ENCODE measurements around the gene OPTC. TPM values are rescaled to one million over a fixed set of nuclear protein-coding genes. Genes with fewer than 3 reads are reported as not detected.
A peak's percentile ranks its signal among the peaks of the same experiment; 100 is the strongest.

The OPTC gene
- total RNA-seq, 1 donor from 2014 or later: not detected

DNA sequence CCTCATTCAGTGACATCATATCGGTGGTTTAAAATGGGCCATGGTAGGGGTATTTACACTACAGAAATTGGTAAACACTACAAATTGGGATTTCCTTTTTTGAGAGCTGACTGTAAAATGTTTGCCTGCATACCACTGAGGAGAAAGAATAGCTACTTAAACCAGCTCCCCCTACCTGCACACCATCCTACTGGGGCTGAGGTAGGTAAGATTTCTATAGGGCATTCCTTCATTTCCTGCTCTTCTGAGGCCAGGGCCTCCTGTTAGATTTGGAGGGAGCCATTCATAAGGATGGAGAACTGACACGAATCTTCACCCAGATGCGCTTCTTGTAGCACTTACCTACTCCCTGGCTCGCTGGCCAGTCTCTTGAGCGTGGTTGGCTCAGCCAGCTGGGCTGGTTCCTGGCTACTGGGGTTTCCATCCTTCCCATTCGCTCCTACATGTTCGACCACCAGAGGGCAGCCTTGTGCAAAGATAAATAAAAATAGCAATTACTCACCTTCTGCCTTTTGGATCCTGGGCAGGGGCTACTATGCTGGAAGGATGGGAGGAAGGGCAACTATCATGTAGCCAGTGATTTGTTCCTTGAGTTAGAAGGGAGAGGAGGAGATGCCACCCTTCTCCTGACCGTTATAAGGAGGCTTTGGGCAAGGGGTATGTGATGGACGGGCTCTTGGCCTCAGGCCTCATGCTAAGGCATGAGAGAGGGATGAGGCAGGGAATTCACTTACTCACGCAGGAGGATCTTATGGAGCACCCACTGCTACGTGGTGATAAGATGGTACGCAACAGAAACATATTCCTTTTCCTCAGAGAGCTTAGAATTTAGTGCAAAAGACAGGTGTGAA lies 10.7 kb downstream of the OPTC start:
- Histone ChIP-seq H3K4me2 (ENCODE audit: low read length) (no peak overlapping the region), H3K36me3 (ENCODE audit: insufficient read depth, low read length) (no peaks in the 10 kb centered on the region), H2AFZ (ENCODE audit: low read depth, low read length) (no peak overlapping the region), H3K4me3 (ENCODE audit: insufficient read depth, low read depth, low read length) (no peak overlapping the region), H3K4me1 (ENCODE audit: insufficient read depth, low read length) (peaks cover 21% of the 10 kb centered on the region), H3K9me3 (ENCODE audit: insufficient read depth, low read depth, low read length) (no peaks in the 10 kb centered on the region), H3K27me3 (ENCODE audit: insufficient read depth, low read length) (peaks cover 4% of the 10 kb centered on the region), H4K20me1 (ENCODE audit: insufficient read depth, low read length) (no peaks in the 10 kb centered on the region), H3K79me2 (ENCODE audit: insufficient read depth, low read length) (no peaks in the 10 kb centered on the region), H3K27ac (ENCODE audit: low read depth, low read length) (no peak overlapping the region), H3K9ac (ENCODE audit: low read length) (no peak overlapping the region)
- H3K27ac Mint-ChIP-seq (ENCODE audit: unreplicated experiment): peak overlapping the region; percentile 1
- peaks cover 21% of the 10 kb centered on the region for H3K27me3 Mint-ChIP-seq (ENCODE audit: low read depth, unreplicated experiment)
- DNase-seq (ENCODE audit: low read depth) (peak; percentile 41), FAIRE-seq (peak; percentile 32)
- TF ChIP-seq, protein P1, sequence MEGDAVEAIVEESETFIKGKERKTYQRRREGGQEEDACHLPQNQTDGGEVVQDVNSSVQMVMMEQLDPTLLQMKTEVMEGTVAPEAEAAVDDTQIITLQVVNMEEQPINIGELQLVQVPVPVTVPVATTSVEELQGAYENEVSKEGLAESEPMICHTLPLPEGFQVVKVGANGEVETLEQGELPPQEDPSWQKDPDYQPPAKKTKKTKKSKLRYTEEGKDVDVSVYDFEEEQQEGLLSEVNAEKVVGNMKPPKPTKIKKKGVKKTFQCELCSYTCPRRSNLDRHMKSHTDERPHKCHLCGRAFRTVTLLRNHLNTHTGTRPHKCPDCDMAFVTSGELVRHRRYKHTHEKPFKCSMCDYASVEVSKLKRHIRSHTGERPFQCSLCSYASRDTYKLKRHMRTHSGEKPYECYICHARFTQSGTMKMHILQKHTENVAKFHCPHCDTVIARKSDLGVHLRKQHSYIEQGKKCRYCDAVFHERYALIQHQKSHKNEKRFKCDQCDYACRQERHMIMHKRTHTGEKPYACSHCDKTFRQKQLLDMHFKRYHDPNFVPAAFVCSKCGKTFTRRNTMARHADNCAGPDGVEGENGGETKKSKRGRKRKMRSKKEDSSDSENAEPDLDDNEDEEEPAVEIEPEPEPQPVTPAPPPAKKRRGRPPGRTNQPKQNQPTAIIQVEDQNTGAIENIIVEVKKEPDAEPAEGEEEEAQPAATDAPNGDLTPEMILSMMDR (IDR thresholded peaks at IDR 0.05; ENCODE audit: insufficient read depth, low read depth, low read length): peak; percentile 78
- no peak for TF ChIP-seq EZH2 (IDR thresholded peaks at IDR 0.05; ENCODE audit: insufficient read depth, low read length)
- H3K4me1 Mint-ChIP-seq (ENCODE audit: low read depth, unreplicated experiment): peaks cover 38% of the 10 kb centered on the region
- H3K4me3 Mint-ChIP-seq (ENCODE audit: unreplicated experiment): no peak overlapping the region
- no peaks in the 10 kb centered on the region for H3K9me3 Mint-ChIP-seq (ENCODE audit: unreplicated experiment)
- peaks cover under 1% of the 10 kb centered on the region for H3K36me3 Mint-ChIP-seq (ENCODE audit: low read depth, unreplicated experiment)

DNA sequence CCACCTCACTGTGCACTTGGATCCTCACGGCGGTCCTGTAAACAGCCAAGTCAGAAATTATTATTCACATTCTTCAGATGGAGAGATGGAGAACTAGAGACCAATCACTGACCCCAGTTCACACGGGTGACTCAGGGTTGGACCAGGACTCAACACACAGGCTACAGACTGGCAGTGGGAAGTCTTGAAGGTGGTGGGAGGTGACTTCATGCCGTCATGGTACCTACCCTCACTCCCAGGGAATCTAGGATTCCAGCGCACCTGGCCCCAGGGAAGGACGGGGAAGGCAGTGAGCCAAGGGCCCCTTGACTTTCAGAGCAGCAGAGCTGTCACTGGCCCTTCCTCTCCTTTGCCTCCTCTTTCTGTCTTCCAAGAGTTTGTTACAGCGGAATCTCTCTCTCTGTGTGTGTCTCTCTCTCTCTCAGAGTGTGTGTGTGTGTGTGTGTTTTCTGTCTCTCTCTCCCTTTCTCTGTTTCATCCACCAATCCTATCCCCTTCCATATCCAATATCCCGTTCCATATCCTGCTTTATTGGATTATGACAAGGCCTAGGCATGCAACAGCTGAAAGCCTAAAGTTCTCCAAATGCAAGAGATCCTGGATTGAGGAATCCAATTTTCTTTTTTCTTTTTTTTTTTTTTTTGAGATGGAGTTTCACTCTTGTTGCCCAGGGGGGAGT lies 11.7 kb downstream of the OPTC start:
- Histone ChIP-seq H3K4me1 (ENCODE audit: insufficient read depth, low read length) (peaks cover 21% of the 10 kb centered on the region), H3K9ac (ENCODE audit: low read length) (no peak overlapping the region), H3K27me3 (ENCODE audit: insufficient read depth, low read length) (peaks cover 4% of the 10 kb centered on the region), H3K79me2 (ENCODE audit: insufficient read depth, low read length) (no peaks in the 10 kb centered on the region), H3K36me3 (ENCODE audit: insufficient read depth, low read length) (no peaks in the 10 kb centered on the region), H4K20me1 (ENCODE audit: insufficient read depth, low read length) (no peaks in the 10 kb centered on the region), H3K9me3 (ENCODE audit: insufficient read depth, low read depth, low read length) (no peaks in the 10 kb centered on the region), H3K4me2 (ENCODE audit: low read length) (no peak overlapping the region), H3K27ac (ENCODE audit: low read depth, low read length) (no peak overlapping the region), H2AFZ (ENCODE audit: low read depth, low read length) (no peak overlapping the region), H3K4me3 (ENCODE audit: insufficient read depth, low read depth, low read length) (no peak overlapping the region)
- DNase-seq (ENCODE audit: low read depth): no peak
- Mint-ChIP-seq H3K27me3 (ENCODE audit: low read depth, unreplicated experiment) (peaks cover 21% of the 10 kb centered on the region), H3K36me3 (ENCODE audit: low read depth, unreplicated experiment) (no peaks in the 10 kb centered on the region), H3K27ac (ENCODE audit: unreplicated experiment) (no peak overlapping the region), H3K9me3 (ENCODE audit: unreplicated experiment) (no peaks in the 10 kb centered on the region), H3K4me3 (ENCODE audit: unreplicated experiment) (no peak overlapping the region), H3K4me1 (ENCODE audit: low read depth, unreplicated experiment) (peaks cover 38% of the 10 kb centered on the region)
- FAIRE-seq: no peak
- no peak for TF ChIP-seq EZH2 (IDR thresholded peaks at IDR 0.05; ENCODE audit: insufficient read depth, low read length)
- TF ChIP-seq, protein P1 (IDR thresholded peaks at IDR 0.05; ENCODE audit: insufficient read depth, low read depth, low read length): no peak
